Mesenteric fat pad (tissue), 1 donor: ENCODE measurements around the gene CPA5. TPM values are rescaled to one million over a fixed set of nuclear protein-coding genes. Genes with fewer than 3 reads are reported as not detected.

Source experiments
- DNase-seq: peaks from one replicate; pipeline ENCODE4 v3.0.0-alpha.2; 2020; ENCODE audit warnings: low spot score
- total RNA-seq: library from RNA; stranded (reverse); fragmentation: NEBNext Ultra II Directional; extraction: Animal tissue kit (Norgen Biotek cat#: 25700); gene quantifications from one replicate; pipeline ENCODE4 v1.2.1, GENCODE V29; 2021
- donor health status: DM: yes; HTN: yes; CAD: no.

Gene CPA5
- total RNA-seq, 1 donor from 2014 or later = not detected

DNA sequence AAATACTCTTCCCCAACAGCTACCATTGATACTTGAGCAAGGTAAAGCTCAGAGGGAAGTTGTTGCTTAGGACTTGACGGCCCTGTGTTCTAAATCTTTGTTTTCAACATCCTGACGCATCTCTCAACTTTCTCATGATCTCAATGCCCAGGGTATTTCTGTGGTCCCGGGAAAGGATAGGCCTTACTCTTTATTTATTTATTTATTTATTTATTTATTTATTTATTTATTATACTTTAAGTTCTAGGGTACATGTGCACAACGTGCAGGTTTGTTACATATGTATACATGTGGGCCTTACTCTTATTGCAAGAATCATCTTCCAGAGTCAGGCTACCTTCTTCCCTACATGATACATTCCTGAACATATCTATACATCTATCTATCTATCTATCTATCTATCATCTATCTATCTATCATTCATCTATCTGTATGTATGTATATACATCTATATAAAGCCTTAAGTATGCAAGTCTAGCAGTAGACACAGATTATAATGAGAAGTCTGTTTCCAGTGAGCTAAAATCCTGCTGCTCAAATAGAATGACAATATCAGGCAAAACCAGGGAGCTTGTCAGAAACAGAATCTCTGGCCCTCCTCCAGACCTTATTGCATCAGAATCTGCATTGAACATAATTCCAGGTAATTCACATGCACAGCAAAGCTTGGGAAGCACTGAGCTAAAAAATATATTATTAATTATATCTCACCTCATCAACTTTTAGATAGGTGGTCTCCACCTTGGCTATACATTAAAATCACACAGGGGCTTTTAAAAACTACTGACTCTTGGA, 12.2 kb upstream of the CPA5 start:
- no peak for DNase-seq

DNA sequence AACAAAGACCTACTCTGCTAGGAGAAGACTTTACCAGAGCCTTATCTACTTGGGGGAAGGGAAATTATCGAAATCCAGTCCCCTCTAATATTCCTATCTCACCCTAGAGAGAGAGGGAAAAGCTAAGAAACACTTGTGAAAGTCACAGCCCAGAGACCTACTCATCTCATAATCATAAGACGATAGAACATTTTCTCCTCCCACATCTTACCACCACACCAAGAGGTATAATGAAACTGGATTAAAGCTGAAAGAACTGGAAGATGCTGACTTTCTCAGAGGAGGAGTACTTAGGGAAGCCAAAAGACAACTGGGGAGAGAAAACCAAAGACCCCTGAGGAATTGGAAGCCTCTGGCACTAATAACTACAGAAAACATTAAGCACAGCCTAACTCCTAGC, 10.8 kb upstream of the CPA5 start:
- no peak for DNase-seq

DNA sequence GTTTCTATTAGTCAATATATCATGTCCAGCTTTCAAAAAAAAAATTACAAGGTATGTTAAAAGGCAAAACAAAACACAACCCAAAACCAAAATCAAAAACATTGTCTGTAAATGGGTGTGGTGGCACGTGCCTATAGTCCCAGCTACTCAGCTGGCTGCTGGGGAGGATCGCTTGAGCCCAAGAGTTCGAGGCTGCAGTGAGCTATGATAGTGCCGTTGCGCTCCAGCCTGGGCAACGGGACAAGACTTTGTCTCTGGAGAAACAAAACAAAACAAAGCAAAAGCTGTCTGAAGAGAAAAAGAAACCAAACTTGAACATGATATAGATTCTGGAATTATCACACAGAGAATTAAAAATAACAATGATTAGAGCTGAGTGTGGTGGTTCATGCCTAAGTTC, 10.3 kb upstream of the CPA5 start:
- no peak for DNase-seq

DNA sequence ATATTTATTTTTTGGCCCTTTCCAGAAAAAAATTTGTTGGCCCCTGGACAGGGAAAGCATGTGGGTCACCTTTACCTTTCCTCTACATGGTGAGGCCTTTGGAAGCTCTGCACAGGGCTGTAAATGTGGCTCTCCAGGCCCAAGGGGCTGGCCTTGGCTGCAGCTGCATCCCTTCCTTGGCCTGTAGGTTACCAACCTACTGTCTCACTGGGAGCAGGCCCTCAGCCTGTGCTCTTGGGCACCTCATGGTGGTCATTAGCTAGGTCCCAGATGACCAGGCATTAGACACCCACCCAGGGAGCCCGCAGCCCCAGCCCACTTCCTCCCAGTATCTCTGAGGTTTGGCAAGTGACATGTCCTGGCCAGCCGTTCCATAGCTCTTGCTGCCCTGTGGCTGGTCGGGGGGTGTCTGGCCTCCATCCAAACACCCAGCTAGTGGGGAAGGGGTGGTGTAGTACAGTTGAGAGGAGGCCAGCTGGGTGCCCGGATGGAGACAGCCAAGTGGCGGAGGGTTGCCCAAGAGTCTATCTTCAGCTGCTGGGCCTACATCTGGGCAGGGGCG, 7.1 kb upstream of the CPA5 start:
- DNase-seq = no peak

DNA sequence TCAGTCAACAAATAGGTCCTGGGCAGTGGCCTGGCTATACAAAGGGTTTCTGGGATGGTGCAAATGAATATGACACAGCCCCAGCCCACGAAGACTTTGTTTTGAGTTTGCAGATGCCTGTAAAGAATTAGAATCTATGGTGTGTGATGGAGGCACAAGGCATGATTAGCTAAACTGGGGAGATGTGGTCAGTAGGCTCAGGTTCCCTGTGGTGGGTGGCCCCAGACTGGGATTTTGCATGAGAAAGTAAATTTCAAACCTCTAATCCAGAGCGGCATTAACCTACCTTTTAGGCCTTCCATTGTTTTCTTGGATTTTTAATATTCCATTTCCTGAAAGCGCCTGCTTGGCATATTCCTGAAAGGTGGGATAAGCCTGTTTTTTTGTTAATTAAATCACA, 6.4 kb upstream of the CPA5 start:
- DNase-seq = no peak

DNA sequence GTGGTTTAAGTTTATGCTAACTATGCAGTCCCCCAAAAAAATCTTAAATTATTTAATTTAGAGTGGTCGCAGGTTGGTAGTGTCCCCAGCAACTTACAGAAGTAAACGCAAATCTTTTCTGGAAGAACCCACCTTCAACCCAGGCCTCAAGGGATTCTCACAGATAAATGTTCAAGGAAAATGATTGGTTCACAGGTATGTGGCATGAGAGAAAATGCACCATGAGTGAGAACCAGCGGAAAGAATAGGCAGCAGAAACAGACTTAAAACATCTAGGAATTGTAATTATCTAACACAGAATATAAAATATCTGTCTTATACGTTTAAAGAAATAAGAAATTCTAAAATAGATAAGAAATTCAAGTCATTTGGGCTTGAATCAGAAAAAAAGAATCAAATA, 2.7 kb upstream of the CPA5 start:
- no peak for DNase-seq

DNA sequence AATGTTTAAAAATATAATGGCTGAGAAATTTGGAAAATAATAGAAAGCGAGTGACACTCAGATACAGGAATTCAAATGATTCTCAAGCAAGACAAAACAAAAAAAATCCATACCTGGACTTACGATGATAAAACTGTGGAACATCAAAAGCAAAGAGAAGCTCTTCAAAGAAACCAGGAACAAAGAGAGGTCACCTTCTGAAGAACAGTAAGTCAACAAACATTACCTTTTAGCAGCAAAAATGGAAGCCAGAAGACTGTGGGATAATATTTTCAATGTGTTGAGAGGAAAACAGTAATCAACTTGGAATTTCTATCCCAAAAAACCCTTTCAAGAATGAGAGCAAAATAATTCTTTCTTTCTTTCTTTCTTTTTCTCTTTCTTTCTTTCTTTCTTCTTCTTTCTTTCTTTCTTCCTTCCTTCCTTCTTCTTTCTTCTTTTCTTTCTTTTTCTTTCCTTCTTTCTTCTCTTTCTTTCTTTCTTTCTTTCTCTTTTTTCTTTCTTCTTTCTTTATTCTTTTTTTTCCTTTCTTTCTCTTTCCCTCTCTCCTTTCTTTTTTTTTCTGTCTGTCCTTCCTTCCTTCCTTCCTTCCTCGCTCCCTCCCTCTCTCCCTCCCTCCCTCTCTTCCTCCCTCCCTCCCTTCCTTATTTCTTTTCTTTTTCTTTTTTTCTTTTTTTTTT, 1.8 kb upstream of the CPA5 start:
- no peak for DNase-seq

DNA sequence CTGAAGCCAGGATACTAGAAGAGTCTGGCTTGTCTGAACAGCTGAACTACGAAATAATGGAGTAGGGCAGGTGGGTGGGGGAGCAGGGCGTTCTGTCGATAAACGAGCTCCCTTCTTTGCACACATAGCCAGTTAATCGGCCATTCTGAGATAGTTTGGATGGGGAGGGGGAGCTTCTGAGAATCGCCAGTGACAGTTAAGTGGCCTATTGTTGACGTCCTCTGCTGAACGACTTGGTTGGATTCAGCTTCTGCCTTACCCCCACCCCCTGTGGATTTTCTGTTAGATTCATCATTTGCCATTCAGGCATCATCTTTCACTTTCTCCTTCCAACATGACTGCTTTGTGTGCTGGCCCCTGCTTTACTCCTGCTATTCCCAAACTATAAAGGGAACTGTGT, 520 bp downstream of the CPA5 start:
- no peak for DNase-seq

DNA sequence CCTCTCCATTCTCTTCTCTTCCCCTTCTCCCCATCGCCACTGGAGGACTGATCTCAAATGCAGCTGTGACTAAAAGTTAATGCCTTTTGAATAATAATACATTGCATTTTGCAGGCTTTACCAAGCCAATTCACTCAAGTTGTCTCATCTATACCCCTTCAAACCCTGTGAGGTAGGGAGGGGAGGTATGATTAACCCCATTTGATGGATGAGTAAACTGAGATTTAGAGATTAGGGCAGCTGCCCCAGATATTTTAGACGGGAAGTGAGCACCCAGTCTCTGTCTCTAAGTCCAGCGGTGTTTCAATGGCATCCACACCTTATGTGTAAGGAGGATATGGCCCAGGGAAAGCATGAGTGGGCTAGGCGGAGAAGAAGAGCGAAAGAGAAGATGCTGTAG, 1.1 kb downstream of the CPA5 start:
- DNase-seq = no peak

DNA sequence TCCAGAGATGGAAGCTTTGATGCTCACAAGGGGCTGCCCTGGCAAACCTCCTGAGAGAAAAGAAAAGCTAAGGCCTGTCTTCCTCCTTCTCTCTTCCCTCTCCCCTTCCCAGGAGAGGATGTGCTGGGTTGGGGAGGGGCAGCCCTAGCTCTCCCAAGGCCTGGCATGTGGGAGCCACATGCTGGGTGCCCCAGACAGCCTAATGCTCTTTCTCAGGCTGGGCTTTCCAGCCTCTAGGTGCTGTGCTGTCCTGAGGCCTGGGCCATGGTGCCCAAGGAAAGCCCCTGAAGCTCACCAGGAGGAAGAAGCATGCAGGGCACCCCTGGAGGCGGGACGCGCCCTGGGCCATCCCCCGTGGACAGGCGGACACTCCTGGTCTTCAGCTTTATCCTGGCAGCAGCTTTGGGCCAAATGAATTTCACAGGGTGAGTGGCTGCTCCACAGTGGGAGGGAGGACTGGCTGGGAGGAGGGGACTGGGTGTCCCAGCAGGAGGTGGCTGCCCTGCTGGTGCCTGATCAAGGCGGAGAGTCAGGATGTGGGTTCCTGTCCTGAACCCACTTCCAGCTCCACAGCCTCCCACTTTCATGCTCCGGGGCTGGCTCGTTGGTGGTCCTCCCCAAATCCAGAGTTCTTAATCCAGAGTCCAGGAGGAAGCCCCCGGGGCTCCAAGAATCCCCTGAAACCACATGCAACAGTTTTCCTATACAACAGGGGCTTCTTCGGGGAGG, 1.7 kb downstream of the CPA5 start:
- DNase-seq = no peak

DNA sequence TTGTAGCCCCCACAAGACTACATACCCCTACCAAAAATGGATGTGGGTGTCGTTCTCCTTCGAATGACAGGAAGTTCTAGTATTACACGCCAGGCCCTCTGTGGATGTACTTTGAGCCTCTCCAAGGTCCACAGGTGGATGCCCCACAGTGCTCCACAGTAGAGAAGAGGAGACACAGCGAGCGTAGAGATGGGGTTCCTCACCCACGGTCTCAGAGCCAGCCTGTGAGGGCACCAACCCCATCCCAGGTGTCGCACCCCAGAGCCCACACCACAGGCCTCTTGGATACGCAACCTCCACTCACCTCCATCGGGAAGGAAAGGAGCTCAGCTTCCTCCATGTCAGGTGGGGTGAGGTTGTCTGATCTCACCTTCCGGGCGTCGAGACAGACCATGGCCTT, 2.3 kb downstream of the CPA5 start:
- no peak for DNase-seq

DNA sequence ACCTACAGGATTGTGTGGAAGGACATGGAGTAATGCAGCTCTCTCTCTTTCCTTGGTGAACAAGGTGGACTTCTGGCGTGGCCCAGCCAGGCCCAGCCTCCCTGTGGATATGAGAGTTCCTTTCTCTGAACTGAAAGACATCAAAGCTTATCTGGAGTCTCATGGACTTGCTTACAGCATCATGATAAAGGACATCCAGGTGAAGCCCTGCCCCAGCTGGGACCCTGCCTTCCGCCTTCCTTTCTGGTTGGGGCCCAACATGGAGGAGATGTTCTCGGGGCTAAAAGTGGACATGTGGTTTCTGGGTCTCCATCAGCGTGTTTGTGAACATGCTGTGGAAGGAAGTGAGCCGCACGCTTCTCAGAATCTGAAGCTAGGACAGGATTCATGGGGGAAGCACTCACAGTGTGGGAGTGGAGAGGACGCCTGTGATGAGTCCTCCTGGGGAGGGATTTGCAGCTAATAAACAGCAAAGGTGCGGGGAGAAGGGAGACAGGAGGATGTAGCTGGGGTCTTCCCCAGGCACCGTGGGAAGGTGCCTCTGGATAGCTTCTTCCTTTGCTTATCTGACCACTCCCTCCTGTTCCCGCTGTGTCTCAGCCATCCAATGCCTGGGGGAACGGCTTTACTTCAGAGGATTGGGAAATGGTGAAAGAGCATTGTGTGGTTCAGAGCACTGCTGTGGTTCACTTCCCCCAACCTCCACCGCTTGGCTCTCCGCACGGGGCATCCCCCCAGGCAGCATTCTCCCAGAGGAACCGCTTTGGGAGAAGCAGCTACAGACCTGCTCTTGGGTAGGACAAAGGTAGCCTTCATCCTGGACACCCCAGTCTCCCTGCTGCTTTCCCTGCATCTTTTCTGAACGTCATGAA, 5.5 kb downstream of the CPA5 start:
- no peak for DNase-seq

DNA sequence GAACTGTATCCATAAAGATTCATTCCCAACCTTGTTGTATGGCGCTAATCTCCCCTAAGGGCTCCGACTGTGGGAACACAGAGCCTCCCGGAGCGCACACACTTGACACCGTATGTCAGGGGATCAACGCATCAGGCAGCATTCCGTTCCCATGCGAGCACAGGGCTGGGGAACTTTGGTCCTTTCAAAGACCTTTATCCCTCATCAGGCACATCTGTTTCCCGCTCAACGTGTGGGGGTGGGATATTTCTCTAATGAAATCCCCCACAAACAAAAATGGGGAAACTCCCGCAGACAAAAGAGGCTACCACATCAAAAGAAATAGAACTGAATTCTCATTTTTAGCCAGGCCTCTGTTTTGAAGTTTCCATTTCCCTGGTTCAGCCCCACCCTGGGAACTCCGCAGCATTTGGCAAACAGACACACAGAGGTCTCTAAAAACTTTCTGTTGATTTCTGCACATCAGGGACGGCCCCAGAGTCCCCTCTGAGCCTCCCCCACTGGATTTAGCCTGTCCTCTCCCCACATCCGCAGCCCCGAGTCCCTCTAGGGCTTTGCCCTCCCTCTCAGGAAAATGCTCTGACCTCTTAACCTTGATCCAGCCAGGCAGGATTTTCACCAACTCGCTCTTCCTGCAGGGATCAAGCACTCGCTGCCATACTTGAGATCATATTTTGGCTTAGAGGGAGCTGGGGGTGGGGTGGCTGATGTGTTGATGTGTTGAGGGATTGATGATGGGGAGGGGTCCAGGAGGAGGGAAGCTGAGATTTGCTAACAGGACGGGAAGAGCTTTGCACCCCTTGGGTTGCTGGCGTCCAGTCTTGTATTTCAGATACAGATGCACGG, 6.6 kb downstream of the CPA5 start:
- no peak for DNase-seq

DNA sequence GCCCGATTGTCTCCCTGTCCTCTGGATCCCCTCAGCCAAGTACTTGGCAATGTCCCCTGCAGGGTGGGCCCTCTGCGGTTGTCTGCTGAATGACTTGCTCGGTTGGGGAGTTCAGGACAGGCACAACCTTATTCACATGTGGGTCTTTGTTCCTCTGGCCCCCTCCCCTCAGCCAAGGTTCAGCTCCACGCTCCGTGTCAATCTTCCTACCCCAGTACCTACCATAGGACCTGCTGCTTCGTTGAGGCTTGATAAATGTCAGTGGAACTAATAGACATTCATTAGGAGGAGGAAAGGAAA, 7.1 kb downstream of the CPA5 start:
- no peak for DNase-seq

DNA sequence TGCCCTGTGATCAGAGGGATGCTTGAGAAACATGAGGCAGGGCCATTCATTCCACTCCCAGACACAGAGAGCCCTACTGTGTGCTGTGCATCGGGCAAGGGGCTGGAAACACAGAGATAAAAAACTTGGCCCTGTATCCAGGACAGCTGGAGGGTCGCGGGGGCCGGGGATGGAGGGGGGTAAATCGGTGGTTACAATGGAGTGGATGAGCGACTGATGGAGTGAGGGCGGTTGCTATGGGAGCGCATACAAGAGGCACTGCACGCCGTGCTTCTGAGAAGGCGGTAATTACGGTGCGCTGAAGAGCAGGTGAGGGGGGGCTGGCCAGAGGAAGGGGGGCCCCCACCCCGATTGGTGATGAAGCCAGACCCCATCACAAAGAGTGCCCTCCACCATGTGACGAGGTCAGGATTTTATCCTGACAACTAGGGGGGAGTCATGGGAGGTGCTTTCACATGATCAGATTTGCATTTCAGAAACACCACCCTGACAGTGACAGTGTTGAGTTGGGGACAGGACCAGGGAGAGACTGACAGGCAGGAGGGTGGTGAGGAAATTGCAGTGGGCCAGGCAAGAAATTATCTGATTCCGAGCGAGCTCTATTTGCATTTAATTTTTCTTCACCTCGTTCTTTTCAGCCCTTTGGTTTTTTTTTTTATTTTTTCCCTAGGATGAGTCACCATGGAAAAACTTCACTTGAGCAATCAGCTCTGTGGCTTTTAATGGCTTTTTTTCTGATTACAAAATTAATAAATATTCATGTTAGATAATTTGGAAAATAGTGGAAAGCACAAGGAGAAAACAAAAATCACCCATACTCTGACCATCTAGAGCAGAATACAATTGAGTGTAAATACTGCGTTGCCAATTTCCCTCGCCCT, 7.8 kb downstream of the CPA5 start:
- no peak for DNase-seq

DNA sequence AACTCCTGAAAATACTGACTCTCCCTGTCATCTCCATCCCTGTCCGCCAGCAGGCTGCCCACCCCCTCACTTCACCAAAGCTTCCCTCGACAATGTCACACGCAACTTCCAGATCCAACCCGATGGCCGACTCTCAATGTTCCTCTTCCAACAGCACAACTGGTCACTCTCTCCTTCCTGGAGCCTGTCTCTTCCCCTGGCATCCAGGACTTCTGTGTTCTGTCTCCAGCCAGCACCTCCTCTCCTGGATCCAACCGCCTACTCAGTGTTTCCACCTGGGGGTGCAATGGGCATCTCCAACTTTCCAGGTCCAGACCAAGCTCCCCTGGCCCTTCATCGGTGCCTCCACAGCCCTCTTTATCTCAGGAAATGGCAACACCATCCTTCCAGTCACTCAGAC, 8.6 kb downstream of the CPA5 start:
- no peak for DNase-seq

DNA sequence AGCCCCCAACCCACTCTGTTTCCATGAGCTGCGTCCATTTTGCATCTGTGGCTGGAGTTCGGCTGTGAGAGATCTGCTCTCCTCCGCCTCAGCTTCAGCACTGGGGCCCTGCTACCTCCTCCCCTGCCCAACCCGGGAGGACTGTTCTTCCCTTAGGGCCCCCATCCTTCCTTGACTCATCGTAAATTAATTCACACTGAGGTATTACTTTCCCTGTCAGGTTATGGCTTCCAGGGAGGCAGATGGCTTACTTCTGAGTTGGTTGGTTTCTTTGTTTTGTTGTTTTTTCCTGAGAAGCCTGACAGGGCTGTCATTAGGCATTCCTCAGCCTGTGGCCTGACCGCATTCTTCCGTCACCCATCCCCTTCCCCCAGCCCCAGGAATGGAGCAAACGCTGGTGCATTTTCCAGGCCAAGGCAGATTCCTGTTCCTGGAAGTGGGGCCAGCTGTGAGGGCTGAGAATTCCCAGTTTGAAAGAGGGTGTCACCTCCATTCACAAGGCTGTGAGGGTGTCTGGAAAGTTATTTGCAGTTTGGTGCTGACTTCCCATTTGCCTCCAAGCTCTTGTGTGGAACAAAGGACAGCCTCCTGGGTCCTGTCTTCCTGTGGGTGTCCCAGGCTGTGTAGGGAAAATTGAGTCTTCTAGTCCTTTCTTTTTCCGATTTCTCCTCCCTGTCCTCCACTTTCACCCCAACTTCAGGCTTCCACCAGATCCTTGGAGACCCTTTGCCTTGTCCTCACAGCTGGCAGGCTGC, 11.7 kb downstream of the CPA5 start:
- peak; percentile 90 for DNase-seq

DNA sequence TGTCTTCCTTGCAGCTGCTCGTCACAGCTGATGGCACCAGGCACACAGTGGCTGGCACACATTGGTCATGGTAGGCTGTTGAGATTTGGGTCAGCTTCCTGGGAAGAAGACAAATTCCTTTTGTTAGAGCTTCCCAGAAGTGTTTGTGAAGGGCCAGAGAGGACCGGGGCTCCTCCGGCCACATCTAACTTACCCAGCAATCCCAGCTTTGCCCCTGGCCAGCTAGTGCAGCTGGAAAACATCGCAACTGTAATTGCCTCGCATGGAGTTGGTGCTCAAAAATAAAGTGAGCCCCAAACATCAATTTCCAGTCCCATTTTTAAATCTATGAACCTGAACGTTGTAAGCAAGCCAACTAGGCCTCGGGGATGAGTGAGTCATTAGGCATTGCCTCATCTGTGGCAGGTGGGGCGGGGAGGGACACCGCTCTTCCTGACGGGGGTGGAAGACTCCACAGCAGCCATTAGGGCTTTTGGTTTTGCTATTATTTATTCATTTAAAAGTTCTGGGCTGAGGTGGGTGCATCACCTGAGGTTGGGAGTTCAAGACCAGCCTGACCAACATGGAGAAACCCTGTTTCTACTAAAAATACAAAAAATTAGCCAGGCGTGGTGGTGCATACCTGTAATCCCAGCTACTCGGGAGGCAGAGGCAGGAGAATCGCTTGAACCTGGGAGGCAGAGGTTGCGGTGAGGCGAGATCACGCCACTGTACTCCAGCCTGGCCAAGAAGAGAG, 12.4 kb downstream of the CPA5 start:
- peak; percentile 82 for DNase-seq
